HT-29 (cell line): Measurements from ENCODE around the gene ORC6. TPM values are rescaled to one million over a fixed set of nuclear protein-coding genes. Genes with fewer than 3 reads are reported as not detected.

Experiments
- DNase-seq: peaks from one replicate; pipeline ENCODE4 v3.0.0-alpha.2; 2015; ENCODE audit warnings: low spot score
- total RNA-seq: library from RNA; depleted of rRNA; stranded (reverse); fragments of >200 nt; shearing (Covaris generic); gene quantifications from 2 replicates; pipeline ENCODE4 v1.2.3, GENCODE V29; 2014

The ORC6 gene
- total RNA-seq, 1 experiment from 2014 or later = 25.0 TPM

DNA sequence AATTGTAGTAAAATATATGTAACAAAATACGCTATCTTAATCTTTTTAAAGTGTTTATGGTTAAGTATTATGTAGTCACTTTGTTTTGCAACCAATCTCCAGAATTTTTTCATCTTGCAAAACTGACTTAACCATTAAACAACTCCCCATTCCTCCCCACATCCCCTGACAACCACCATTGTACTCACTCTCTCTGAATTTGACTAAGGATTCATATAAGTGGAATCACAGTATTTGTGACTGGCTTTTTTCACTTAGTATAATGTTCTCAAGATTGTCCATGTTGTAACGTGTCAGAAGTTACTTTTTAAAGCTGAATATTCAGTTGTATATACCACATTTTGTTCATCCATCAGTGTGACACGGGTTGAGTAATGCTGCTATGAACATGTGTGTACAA is 10.6 kb downstream of the ORC6 start:
- DNase-seq = no peak

DNA sequence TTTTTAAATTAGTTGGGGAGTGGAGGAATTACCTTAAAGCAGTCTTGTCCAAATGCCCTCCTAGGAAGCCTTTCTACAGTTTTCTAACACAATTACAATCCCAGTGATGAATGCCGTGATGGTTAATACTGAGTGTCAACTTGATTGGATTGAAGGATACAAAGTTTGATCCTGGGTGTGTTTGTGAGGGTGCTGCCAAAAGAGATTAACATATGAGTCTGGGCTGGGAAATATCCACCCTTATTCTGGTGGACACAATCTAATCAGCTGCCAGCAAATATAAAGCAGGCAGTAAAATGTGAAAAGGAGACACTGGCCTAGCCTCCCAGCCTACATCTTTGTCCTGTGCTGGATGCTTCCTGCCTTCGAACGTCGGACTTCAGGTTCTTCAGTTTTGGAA is 12.2 kb downstream of the ORC6 start:
- no peak for DNase-seq

DNA sequence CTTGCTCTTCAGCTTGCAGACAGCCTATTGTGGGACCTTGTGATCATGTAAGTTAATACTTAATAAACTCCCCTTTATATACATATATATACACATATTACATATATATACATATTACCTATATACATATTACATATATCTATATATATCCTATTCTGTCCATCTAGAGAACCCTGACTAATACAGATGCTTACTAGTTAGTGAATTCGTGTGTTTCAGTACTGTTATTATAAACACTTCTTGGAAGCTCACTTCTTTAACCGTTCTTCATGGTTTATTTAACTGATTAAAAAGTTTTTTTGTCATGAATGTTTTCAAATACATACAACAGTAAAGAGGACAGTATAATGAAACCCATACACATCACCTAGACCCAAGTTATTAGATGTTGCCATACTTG is 12.6 kb downstream of the ORC6 start:
- no peak for DNase-seq

DNA sequence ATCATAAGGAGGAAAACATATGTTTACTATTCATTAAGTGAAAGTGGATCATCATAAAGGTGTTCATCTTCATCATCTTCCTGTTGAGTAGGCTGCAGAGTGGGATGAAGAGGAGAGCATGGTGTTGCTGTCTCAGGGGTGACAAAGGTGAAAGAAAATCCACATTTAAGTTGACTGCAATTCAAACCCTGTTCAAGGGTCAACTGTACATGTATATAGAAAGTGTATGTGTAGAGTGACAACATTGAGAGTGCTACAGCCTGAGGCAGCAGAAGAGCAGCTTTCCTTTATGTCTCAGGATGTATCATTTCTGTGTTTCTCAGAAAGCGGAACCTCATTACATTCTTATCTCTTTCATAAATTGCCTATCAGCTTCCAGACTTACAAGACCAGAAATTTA is 17.2 kb downstream of the ORC6 start:
- DNase-seq = no peak

DNA sequence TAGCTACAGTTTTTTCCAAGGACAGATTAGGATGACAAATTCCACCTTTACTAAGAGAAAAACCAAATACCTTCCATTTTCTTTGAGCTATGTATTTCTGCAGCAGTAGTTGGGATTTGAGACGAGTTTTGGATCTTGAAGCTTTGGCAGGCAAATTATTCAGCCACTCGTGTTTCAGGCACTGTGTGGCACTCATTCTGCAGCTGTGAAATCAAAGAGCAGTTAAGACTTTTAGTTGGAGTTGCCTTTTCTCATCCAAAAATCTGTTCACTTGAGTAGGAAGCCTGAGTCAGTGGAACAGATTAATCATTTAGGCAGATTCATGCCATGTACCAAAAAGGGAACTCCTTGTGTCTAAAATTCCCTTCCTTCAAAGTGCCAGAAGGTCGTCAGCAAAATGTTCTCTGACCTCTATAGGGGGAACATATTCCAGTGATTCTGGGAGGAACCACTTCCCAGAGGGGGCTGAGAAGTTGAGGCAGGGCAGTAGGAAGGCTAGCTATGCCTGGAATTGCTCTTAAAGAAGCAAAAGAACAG is 20.1 kb downstream of the ORC6 start:
- no peak for DNase-seq

DNA sequence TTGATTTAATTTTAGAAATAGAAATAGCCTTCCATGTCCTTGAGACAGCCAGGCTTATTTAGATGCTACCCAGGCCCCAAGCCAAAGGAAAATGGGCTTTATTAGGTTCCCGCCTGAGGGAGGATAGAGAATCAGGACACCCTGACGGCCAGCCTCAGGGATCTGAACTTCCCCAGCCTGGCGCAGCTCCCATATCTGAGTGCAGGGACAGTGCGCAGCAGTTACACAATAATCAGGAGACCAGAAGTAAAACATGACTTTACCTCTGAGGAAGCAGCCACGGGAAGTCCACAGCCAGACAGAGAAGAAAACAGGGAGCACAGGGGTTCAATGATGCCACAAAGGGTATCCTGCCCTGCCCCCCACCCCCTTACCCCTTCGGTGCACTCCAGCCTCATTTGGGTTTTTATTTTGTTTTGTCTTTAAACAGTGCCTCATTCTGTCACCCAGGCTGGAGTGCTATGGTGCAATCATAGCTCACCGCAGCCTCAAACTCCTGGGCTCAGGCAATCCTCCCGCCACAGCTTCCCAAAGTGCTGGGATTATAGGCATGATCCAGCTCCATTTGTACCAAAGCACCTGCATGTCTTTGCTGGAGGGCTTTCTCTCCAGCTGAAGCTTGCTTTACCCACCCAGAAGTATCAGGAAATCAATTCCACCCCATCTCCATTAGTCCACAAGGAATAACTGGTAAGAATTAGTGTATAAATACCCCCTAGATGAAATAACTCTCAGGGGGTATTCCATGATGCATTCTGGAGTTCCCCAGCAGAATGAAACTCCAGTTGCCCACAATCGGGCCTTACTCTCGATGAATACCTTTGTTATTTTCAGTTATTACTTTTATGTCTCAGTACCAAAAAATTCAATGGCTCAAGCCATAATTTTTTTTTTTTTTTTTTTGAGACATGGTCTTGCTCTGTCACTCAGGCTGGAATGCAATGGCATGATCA is 21.9 kb downstream of the ORC6 start:
- DNase-seq = no peak

DNA sequence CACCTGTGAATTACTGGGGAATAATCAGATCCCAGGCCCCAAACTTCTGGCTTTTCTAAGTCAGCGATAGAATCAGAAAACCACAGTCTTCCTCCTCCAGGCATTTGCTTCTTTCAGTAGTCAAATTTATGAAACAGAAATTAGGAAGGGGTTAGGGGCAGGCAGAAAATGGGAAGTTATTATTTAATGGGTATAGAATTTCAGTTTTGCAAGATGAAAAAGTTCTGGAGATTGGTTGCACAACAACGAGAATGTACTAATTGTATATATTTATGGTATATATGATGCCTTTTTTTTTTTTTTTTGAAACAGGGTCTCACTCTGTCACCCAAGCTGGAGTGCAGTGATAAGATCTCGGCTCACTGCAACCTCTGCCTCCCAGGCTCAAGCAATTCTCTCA is 23.5 kb downstream of the ORC6 start:
- no peak for DNase-seq

DNA sequence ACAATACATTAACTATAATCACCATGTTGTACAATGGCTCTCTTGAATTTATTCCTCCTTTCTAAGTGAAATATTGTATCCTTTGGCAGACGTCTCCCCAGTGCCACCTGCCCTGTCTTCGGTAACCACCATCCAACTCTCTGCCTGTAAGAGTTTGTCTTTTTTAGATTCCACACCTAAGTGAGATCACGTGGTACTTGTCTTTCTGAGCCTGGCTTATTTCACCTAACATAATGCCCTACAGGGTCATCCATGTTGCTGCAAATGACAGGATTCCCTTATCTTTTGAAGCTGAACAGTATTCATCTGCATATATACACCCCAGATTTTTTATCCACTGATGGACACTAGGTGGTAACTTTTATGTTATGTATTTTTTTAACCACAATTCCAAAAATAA is 24.2 kb downstream of the ORC6 start:
- DNase-seq = no peak

DNA sequence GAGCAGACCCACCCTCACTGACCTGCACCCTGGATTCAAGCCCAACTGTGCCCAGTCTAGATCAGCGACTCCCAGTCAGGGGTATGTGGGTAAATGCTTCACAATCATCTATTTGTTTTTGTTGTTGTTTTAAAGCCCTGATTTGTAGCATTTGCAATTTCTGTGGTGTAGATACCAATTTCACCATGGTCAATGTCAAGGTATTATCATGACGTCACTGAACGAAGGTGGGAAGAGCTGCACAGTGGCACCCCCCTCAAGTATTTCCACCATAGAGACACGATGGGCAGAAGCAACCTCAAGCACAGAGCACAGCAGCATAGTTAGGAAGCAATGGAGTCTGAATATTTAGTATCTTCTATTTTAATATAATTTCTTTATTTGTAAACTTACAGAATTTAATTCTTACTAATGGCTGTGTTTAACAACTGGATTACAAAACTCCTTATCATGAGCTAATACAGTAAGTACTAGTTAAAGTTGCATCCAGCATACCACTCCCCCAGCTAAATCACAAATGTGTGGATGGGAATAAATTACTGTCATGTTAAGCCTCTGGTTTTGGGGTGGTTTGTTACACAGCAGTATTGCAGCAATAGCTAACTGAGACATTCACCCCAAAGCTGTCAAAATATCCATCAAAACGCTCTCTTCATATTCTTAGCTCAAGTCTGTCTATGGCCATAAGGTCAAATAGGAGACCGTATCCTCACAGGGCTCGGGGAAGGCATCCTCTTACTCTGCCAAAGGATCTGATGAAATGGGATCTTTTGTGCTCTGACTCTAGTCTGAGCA is 25.5 kb downstream of the ORC6 start:
- DNase-seq = no peak

DNA sequence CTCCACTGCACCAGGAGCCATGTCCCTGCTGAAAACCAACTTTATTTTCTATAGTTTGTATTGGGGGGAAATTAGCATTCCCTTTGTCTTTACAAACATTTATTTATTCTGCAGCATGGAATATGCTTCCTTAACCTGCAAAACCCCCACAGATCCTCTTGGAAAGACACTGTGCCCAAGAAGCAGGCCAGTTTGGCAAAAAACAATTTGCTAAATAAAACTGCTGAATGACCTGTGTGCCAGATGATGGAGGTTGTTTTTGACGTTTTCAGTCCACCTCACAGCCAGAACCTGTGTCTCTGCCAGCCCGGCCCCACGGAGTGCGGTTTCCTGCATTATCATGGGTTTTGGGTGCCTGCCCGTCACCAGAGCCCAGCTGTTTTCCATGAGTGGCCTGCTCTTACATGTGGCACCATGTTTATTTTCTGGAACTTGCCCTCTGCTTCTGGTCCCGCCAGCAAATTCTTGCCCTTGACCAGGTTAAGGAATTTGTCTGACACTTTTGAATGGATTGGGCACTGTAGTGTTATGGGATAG is 26.4 kb downstream of the ORC6 start:
- no peak for DNase-seq

DNA sequence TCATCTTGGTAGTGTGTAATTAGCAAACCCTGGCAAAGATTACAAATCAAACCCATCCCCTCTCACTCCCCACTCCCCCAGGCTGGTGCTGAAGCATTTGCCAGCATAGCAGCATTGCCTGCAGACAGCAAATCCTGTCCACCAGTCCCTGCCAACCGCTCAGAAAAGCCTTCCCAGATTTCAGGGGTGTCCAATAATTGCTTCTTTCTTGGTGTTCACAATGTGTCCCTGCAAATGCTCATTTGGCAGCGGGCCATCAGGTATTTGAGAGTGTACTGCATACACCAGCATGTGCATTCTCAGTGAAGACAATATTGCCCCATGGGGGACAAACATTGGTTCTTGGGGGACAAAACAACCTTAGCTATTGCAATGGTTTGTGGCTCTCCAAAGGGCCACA is 28.2 kb downstream of the ORC6 start:
- no peak for DNase-seq

DNA sequence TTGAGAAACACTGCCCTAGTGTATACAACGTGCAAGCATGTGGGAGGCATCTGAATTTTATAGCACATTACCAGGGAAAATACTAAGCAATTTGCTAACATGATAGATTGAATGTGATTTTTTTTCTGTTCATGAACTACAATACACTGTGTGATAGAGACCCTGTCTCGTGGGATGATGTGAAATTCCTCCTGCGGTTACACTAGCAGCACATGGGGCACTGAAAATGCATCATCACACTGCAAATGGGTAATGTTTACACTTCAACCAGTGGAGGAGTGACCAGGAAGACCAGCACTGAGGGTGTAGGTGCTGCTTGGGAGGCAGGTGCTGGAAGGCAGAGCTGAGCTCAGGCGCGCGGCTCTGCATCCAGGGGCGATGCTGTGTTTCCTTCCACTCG is 28.8 kb downstream of the ORC6 start:
- no peak for DNase-seq

DNA sequence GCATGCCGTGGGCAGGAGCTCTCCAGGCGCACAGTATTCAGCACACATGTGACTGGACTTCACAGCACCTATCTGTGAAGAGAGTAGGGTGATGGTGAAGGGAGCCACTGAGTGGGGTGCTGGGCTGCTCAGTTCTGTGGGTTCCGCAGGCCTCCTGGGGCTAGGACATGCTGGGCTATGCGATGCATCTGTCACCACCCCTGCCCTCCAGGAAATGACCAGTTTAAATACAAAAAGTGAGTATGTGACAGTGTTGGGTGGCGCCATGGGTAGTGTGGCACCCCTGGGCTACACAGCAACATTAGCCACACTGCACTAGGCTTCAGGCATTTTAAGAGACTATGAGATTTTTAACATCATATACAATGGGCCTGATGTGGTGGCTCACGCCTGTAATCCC is 30.1 kb downstream of the ORC6 start:
- DNase-seq = no peak

DNA sequence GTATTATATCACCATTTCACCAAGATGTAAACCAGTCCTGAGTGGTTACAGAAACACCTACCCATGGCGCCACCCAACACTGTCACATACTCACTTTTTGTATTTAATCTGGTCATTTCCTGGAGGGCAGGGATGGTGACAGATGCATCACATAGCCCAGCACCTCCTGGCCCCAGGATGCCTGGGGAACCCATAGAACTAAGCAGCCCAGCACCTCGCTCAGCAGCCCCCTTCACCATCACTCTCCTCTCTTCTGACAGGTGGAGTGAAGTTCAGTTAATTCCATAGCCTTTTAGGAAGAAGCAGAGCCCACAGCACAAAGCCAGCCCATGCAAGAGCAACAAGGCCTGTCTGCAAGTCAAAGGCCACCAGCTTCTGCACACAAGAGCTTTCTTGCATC is 31.2 kb downstream of the ORC6 start:
- no peak for DNase-seq

DNA sequence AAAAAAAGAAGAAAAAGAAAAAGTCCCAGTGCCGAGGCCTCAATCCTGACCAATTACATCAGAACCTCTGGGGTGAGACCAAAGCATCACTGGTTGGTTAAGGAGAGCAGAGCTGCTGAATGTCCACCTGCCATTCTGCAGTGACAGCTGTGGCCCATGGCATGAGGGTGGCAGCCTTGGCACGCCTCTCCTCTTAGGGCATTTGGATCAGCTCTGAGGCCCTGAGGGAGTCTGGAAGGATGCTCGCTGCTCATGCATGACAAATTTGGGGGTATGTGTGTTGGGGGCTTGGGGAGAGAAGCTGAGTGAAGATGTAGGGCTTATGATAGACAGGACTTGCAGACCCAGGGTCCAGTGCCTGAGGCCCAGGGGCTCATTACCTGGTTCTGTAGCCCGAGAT is 32.4 kb downstream of the ORC6 start:
- DNase-seq = no peak

DNA sequence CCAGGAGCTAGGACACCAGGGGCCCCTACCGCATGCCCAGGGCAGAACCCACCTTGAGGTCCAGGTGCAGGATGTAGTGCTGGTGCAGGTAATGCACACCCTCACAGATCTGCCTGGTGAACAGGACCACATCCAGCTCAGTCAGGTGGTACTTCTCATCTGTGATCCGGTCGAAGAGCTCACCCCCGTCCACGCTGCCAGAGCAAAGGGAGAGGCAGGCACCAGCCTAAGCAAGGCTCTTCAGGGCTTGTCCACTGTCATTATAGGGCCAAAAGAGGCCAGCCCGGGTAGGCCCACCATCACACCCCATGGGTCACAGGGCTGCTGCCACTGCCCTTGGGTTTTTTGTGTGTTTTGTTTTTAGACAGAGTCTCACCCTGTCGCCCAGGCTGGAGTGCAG is 37.7 kb downstream of the ORC6 start:
- no peak for DNase-seq

DNA sequence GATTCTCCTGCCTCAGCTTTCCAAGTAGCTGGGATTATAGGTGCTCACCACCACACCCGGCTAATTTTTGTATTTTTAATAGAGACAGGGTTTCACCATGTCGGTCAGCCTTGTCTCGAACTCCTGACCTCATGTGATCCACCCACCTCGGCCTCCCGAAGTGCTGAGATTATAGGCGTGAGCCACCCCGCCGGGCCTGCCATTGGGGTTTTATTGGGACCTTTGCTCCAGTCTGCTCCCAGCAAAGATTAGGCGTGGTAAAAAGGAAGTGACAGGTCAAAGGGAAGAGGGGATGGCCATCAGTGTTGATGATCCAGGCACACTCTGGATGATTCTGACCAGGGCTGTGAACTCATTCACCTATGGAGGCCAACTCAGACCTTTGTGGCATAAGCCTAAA is 38.2 kb downstream of the ORC6 start:
- DNase-seq = no peak

DNA sequence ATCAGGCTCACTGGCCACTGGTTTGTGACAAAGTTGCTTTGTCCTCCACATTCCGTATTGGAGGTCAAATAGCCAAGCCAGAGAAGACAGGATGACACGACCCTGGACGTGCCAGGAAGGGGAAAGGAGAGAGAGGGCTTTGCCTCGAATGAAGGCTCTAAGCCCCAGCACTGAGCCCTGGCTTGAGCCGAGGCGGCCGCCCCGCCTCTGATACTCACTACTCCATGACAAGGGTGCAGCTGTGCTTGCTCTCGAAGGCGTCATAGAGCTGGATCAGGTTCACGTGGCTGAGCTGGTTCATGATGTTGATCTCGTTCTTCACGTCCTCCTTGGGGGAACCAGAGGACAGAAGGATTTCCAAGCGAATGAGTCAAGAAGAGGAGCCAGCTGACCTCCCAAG is 39.3 kb downstream of the ORC6 start:
- no peak for DNase-seq

DNA sequence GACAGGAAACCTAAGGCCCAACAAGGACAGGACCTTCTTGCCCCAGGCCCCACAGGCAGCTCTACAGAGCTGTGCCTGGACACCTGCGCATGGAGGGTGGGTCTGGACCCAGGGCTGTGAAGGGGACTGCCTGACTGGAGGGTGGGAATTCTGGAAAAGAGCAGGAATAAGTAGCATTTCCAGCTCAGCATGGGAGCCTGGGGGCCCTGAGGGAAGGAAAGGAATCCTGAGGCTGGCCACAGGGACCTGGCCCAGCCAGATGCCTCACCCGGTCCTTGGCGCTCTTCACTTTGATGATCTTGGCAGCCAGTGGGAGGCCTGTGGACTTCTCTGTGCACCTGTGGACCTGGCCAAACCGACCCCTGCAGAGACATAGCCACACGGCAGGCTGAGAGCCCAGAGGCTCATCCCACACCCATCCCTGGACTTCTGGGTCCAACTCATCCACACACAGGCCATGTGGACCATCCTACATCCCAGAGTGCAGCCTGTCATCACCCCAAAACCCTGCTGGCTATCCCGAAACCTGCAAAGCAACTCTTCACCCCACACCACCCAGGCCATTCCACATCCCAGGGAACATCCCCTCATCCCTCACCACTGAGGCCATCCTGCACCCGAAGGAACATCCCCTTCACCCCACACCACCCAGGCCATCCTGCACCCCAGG is 40.0 kb downstream of the ORC6 start:
- no peak for DNase-seq

DNA sequence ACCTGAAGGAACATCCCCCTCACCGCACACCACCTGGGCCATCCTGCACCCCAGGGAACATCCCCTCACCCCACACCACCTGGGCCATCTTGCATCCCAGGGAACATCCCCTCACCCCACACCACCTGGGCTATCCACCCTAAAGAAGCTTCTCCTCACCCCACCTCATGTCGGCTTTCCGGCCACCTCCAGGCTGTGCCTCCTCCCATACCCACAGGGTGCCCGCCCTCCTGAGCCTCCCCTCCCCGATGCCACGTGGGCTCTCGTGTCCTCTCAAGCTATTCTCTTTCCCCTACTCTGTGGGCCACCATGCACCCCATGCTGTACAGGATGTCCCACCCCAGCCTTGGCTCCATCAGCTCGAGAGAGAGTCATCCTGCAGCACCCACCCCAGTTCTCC is 40.7 kb downstream of the ORC6 start:
- no peak for DNase-seq

DNA sequence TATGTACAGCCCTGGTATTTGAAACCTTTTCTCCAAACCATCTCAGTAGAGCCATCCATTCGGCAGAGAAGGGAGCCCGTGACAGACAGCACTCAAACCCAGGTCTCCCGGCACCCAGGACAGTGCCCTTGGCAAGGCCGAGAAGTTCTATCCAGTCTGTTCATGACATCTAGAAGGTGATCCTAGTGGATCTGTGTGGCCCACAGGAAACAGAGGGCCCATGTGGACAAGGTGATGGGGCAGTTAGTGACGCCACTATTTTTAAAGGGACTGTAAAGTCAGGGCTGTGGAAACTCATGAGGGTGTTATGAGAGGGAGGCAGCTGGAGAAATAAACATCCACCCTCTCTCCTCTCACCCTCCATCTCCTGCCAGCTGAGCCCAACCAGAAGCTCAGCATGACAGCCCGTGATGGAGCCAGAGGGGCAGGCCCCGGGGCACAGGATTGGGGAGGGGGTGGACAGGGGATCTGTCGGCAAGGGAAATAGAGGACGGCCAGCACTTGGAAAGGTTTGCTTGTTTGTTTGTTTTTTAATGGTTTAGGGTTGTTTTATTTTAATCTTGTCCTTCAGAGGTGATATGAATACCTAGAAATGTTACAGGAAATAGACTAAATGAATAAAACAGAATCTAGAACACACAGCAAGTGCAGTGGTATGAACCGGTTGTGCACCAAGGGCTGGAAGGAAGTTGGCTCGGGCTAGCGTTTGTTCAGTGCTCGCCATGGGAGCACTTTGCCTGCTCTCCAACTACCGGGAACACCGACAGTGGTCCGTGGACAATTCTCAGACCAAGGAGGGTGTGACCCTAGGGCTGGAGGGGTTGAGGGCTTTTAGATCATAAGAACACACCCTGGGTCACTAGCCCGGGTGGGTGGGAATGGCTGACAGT is 41.6 kb downstream of the ORC6 start:
- DNase-seq = no peak
